ENCODE results near the gene C13orf46. TPM values are rescaled to one million over a fixed set of nuclear protein-coding genes. Genes with fewer than 3 reads are reported as not detected.

Gene C13orf46
- polyA plus RNA-seq, 1 donor (not counting 4 experiments of a cell fraction or from before 2014, with no cell fraction given), result not detected

DNA sequence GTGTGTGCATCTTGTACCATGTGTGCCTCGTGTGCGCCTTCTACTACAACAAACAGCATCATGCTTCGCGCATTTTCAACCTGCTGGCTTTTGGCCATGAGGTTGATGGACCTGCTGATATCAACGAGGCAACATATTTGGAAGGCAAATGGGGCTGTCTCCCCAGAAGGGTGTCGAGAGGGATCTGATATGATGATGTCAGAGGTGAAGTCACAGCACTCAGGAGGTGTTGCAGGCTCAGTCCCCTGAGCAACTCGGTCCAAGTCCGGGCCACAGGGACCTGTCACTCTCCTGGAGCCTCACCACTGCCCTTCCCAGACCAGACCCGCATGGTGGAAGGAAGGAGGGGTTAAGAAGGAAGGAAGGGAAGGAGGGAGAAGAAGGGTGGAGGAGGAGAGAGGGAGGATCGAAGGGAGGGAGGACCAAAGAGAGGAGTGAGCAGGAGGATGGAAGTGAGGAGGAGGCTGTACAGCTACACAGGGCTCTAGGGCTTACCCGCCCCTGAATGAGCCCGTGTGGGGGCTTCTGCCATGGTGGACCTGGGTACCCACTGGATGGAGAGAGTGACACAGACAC is 6.7 kb upstream of the C13orf46 start:
- DNase-seq (ENCODE audit: low read depth, low spot score), result no peak
- H3K36me3 ChIP-seq (ENCODE audit: control insufficient read depth in 2 of 2, extremely low read depth in 1 of 2, insufficient read depth in 2 of 2, low read length in 2 of 2), result no peaks in the 10 kb centered on the region
- H2AFZ ChIP-seq (ENCODE audit: control insufficient read depth, low read length), result no peak overlapping the region
- dilution Hi-C loops (cut with MboI; ENCODE audit: extremely low pct_ligation_motif_present, low sequenced_read_pairs), result no loop called here
- TF ChIP-seq EZH2 (IDR thresholded peaks at IDR 0.05; ENCODE audit: low read length) (no peak), CTCF (optimal IDR thresholded peaks at IDR 0.05 in 1 of 3, IDR thresholded peaks at IDR 0.05 in 1 of 3, conservative IDR thresholded peaks at IDR 0.05 in 1 of 3; ENCODE audit: extremely low read depth in 1 of 3, insufficient read depth in 2 of 3, low read length in 3 of 3) (no peak)
- H3K9me1 ChIP-seq (ENCODE audit: control insufficient read depth, extremely low read depth, insufficient read depth, low read length), result no peaks in the 10 kb centered on the region
- H3K4me2 ChIP-seq (ENCODE audit: control insufficient read depth, extremely low read depth, insufficient read depth, low read depth, low read length), result no peak overlapping the region
- no peaks in the 10 kb centered on the region for H3K9me3 ChIP-seq (ENCODE audit: control insufficient read depth, low read depth, low read length)
- H4K20me1 ChIP-seq (ENCODE audit: control insufficient read depth, extremely low read depth, insufficient read depth, low read length), result no peaks in the 10 kb centered on the region
- H3K27me3 ChIP-seq (ENCODE audit: control insufficient read depth, extremely low read depth, insufficient read depth, low read length), result no peaks in the 10 kb centered on the region
- H3K4me1 ChIP-seq (ENCODE audit: control insufficient read depth, extremely low read depth, insufficient read depth, low read length), result peaks cover 6% of the 10 kb centered on the region
- H3K79me2 ChIP-seq (ENCODE audit: control insufficient read depth, insufficient read depth, low read length), result no peaks in the 10 kb centered on the region
- no peak overlapping the region for H3K9ac ChIP-seq (ENCODE audit: control insufficient read depth, extremely low read depth, insufficient read depth, low read length)
- H3K27ac ChIP-seq (ENCODE audit: control insufficient read depth, insufficient read depth, low read length), result no peak overlapping the region
- H3K4me3 ChIP-seq (ENCODE audit: control insufficient read depth in 2 of 3, extremely low read depth in 1 of 3, insufficient read depth in 2 of 3, low read depth in 1 of 3, low read length in 3 of 3), result no peak overlapping the region
- FAIRE-seq, result no peak

DNA sequence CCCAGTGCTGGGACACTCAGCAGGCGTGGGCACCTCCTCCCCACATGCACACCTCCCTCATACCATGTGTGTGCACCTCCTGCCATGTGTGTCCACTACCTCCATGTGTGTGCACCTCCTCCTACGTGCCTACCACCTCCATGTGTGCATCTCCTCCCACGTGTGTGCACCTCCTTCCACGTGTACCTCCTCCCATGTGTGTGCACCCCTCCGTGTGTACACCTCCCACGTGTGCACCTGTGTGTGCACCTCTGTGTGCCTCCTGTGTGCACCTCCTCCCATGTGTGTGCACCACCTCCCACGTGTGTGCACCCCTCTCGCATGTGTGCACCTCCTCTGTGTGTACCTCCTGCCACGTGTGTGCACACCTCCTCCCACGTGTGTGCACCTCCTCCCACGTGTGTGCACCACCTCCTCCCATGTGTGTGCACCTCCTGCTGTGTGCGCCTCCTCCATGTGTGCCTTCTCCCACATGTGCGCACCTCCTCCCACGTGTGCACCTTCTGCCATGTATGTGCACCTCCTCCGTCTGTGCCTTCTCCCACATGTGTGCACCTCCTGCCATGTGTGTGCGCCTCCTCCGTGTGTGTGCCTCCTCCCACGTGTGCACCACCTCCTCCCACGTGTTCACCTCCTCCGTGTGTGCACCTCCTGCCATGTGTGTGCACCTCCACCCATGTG is 6.1 kb upstream of the C13orf46 start:
- TF ChIP-seq CTCF (optimal IDR thresholded peaks at IDR 0.05 in 1 of 3, IDR thresholded peaks at IDR 0.05 in 1 of 3, conservative IDR thresholded peaks at IDR 0.05 in 1 of 3; ENCODE audit: extremely low read depth in 1 of 3, insufficient read depth in 2 of 3, low read length in 3 of 3), result no peak
- TF ChIP-seq EZH2 (IDR thresholded peaks at IDR 0.05; ENCODE audit: low read length), result no peak
- H3K9me1 ChIP-seq (ENCODE audit: control insufficient read depth, extremely low read depth, insufficient read depth, low read length), result no peaks in the 10 kb centered on the region
- H2AFZ ChIP-seq (ENCODE audit: control insufficient read depth, low read length), result no peak overlapping the region
- H3K36me3 ChIP-seq (ENCODE audit: control insufficient read depth in 2 of 2, extremely low read depth in 1 of 2, insufficient read depth in 2 of 2, low read length in 2 of 2), result no peaks in the 10 kb centered on the region
- DNase-seq (ENCODE audit: low read depth, low spot score), result no peak
- H3K9me3 ChIP-seq (ENCODE audit: control insufficient read depth, low read depth, low read length), result no peaks in the 10 kb centered on the region
- H3K27ac ChIP-seq (ENCODE audit: control insufficient read depth, insufficient read depth, low read length), result no peak overlapping the region
- no peak overlapping the region for H3K4me2 ChIP-seq (ENCODE audit: control insufficient read depth, extremely low read depth, insufficient read depth, low read depth, low read length)
- peaks cover 6% of the 10 kb centered on the region for H3K4me1 ChIP-seq (ENCODE audit: control insufficient read depth, extremely low read depth, insufficient read depth, low read length)
- no peak overlapping the region for H3K9ac ChIP-seq (ENCODE audit: control insufficient read depth, extremely low read depth, insufficient read depth, low read length)
- H3K79me2 ChIP-seq (ENCODE audit: control insufficient read depth, insufficient read depth, low read length), result no peaks in the 10 kb centered on the region
- H3K4me3 ChIP-seq (ENCODE audit: control insufficient read depth in 2 of 3, extremely low read depth in 1 of 3, insufficient read depth in 2 of 3, low read depth in 1 of 3, low read length in 3 of 3), result no peak overlapping the region
- no peak for FAIRE-seq
- H3K27me3 ChIP-seq (ENCODE audit: control insufficient read depth, extremely low read depth, insufficient read depth, low read length), result no peaks in the 10 kb centered on the region
- H4K20me1 ChIP-seq (ENCODE audit: control insufficient read depth, extremely low read depth, insufficient read depth, low read length), result no peaks in the 10 kb centered on the region
- dilution Hi-C loops (cut with MboI; ENCODE audit: extremely low pct_ligation_motif_present, low sequenced_read_pairs), result no loop called here
